ENCODE results near the gene FHOD3.

DNA sequence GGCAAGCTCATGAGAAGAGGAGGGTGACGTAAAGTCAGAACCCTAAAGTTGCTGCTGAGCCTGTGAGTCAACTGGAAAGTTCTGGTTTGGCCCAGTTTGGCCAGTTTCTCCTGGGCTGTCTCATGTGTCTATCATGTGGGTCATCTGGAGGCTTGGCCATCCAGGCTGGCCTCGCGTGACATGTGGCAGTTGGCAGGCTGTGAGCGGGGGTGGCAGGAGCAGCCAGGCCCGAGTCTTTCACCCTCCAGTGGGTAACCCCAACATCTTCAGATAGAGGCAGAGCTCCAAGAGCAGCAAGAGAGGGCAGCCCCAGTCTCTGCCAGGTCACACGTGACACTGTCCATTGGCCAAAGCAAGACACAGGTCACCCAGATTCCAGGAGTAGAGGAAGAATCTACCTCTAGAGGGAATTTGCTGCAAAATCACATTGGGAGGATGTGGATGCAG, 51.5 kb downstream of the FHOD3 start:
- TF ChIP-seq, protein P1, sequence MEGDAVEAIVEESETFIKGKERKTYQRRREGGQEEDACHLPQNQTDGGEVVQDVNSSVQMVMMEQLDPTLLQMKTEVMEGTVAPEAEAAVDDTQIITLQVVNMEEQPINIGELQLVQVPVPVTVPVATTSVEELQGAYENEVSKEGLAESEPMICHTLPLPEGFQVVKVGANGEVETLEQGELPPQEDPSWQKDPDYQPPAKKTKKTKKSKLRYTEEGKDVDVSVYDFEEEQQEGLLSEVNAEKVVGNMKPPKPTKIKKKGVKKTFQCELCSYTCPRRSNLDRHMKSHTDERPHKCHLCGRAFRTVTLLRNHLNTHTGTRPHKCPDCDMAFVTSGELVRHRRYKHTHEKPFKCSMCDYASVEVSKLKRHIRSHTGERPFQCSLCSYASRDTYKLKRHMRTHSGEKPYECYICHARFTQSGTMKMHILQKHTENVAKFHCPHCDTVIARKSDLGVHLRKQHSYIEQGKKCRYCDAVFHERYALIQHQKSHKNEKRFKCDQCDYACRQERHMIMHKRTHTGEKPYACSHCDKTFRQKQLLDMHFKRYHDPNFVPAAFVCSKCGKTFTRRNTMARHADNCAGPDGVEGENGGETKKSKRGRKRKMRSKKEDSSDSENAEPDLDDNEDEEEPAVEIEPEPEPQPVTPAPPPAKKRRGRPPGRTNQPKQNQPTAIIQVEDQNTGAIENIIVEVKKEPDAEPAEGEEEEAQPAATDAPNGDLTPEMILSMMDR (IDR thresholded peaks at IDR 0.05; ENCODE audit: low read depth, low read length) = no peak
- no peak for TF ChIP-seq POLR2A (IDR thresholded peaks at IDR 0.05; ENCODE audit: extremely low read depth, insufficient read length)
- no peak for TF ChIP-seq MYC (IDR thresholded peaks at IDR 0.05; ENCODE audit: low read depth, low read length)
- TF ChIP-seq, protein P2, sequence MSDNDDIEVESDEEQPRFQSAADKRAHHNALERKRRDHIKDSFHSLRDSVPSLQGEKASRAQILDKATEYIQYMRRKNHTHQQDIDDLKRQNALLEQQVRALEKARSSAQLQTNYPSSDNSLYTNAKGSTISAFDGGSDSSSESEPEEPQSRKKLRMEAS (IDR thresholded peaks at IDR 0.05; ENCODE audit: low read depth, low read length) = no peak
